NCI-H748 treated with DMSO at 0.1 percent for 48 hours (cell line): ENCODE data around the gene ETFDH.
"Not testable (repeated sequence)": the region's sequence is repeated elsewhere in the genome, so short reads cannot be mapped to it uniquely, and the experiment has no call there.

Source experiments
- DNase-seq: peaks from one replicate; lab custom pipeline; 2025; lab: John Stamatoyannopoulos, UW

The ETFDH gene

GRCh38 chr4:158671915-158672806 is at the start of gene ETFDH:
ETFDH (plus strand) TSS chr4:158672296; CDS start chr4:158672457, 161 bp downstream.
- peak; percentile 99 for DNase-seq

DNA sequence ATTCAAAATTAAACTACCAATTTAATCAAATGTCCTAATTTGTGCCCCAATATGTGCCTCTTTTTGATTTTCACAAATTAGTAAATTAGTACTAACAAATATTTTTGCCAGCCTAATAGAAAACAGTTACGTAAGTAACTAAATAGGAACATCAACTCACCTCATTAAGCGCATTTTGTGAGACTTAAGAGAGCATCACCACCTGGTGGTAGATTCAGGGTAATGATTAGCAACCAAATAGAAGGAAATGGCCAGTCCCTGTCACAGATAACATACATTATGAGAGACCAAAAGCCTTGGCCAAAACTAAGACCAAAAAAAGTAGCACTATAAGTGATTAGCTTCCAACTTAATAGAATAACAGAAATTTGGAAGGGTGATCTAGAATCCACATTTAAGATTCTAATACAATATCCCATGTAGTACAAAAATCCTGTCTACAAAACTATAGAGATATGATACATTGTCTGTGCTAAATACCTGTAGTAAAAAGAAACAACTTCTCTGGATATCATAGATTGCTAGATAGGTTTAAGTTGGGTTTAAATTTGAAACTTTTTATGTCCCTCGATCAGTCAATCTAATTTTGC is 47.1 kb upstream of the ETFDH start:
- peak; percentile 19 for DNase-seq

DNA sequence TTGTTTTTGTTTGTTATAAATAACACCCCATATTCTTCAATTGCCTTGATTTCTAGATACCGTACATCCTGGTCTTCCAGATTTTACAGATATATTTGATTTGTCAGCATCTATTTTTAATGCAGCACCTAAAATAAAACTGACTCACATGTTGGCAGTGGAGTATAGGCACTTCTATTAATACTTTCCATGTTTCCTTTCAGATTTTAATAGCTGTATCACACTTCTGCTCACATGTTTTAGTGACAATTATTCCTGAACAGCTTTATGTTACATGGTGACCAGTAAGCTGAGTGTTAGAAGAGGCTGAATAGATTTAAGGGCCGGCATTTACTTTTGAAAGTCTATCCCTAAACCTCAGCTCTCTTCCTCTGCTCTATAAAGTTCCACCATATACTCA is 46.6 kb upstream of the ETFDH start:
- no peak for DNase-seq

DNA sequence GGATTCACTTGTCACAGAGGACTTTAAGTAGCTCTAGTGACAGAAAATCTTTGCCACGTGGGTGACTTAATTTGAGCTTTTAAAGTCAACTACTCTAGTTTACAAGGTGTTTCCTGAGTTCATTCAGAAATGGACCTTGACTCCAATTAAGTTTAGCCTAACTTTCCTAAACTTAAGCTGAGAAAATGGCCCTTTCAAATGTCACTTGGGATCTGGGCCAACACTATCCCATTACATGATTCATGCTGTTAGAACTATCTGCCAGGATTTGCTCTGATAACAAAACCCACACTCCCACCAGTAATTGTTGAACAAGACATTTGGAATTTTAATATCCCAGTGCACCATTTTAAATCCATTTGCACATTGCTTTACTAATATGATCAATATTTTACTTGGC is 41.2 kb upstream of the ETFDH start:
- DNase-seq: no peak

GRCh38 chr4:158636619-158637018 is 35.5 kb upstream of the ETFDH start:
- no peak for DNase-seq

DNA sequence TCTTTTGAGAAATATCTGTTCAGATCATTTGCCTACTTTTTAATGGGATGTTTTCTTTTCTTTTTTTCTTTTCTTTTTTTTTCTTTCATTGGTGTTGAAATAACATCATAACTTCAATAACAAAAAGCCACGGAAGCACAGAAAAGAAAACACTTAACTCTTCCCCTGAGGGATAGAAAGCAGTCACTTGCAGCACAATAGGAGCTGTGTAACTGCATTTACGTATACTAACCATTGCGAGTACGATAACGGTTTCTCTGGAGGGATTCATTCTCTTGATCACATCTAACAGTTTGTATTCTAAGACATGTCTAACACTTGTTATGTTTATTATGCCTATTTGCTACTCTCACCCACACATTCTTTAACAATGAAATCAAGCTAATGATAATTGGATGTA is 27.7 kb upstream of the ETFDH start:
- DNase-seq: no peak

GRCh38 chr4:158644760-158645159 is 27.3 kb upstream of the ETFDH start:
- DNase-seq: no peak

DNA sequence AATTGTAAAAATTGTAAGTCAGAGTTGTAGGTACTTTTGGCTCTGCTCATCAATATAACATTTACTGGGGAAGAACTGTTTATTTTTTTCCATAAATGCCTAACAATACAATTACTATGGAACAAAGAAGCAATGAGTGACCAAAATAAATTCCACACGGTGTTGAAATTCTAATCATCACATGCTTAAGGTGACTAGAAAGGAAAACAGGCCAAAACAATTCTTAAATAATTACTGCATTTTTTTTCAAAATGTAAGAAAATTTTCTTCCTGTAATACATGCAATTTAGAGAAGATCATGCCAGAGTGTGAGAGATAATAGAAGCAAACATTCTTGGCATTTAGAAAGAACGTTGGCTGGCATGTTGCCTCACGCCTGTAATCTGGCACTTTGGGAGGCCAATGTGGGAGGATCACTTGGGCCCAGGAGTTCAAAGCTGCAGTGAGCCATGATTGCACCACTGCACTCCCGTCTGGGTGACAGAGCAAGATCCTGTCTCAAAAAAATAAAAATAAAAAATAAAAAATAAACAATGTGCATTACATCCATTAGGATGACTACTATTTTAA is 22.9 kb upstream of the ETFDH start:
- DNase-seq: no peak

- DNase-seq: no peak
These were observed 19.2 kb upstream of the ETFDH start for GRCh38 chr4:158652920-158653319.

DNA sequence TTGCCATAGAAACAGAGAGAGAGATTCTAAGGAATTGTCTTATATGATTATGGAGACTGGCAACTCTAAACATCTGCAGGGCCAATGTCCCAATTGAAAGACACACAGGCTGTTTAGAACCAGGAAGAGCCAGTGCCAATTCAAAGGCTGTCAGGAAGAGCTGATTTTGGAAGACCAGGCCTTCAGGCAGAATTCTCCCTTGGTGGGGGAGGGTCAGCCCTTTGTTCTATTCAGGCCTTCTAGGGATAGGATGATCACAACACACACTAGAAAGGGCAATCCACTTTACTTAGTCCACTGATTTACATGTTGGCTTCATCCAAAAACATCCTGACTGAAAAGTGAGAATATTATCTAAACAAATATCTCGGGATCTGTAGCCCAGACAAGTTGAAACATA is 15.7 kb upstream of the ETFDH start:
- DNase-seq: no peak

DNA sequence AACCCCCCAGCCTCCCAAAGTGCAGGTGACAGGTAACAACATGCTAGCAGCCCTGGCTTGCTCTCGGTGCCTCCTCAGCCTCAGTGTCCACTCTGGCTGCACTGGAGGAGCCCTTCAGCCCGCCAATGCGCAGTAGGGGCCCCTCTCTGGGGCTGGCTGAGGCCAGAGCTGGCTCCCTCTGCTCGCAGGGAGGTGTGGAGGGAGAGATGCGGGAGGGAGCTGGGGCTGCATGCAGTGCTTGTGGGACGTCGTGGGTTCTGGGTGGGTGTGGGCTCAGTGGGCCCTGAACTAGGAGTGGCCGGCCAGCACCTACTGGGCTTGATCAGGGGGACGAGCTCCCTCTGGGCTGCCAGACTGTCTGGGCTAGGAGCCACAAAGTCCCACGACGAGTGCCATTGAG is 14.8 kb upstream of the ETFDH start:
- no peak for DNase-seq

DNA sequence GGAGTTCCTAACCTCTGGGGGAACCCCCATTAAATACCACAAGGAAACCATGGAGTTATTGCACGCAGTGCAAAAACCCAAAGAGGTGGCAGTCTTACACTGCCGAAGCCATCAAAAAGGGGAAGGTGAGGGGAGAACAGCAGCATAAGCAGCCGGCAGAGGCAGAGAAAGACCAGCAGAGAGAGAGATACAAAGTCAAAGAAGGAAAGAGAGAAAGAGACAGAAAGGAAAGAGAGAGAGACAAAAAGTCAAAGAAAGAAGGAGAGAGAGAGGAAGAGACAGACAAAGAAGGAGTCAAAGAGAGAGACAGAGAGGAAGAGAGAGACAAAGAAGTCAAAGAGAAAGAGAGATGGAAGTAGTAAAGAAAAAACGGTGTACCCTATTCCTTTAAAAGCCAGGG is 8.8 kb upstream of the ETFDH start:
- not testable (repeated sequence) for DNase-seq

DNA sequence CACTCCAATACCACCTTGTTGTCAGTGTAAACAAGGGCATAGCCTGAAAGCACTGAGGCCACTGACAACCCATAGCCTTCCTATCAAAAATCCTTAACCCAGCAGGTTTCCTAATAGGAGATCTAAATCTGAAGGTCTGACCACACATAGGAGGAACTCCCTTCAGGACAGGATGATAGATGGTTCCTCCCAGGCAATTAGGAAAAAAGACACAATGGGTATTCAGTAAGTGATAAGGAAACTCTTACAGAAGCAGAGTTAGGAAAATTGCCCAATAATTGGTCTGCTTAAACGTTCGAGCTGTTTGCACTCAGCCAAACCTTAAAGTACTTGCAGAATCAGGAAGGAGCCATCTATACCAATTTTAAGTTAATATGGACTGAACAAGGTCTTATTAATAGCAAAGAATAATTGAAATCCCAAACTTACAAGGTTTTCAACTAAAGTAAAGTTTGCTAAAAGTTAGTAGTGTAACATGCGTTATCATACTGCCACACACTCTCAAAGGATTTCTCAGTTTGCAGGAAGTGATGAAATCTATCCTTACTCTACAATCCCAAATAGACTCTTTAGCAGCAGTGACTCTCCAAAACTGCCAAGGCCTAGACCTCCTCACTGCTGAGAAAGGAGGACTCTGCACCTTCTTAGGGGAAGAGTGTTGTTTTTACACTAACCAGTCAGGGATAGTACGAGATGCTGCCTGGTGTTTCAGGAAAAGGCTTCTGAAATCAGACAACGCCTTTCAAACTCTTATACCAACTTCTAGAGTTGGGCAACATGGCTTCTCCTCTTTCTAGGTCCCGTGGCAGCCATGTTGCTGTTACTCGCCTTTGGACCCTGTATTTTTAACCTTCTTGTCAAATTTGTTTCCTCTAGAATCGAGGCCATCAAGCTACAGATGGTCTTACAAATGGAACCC is 8.1 kb upstream of the ETFDH start:
- DNase-seq: not testable (repeated sequence)

DNA sequence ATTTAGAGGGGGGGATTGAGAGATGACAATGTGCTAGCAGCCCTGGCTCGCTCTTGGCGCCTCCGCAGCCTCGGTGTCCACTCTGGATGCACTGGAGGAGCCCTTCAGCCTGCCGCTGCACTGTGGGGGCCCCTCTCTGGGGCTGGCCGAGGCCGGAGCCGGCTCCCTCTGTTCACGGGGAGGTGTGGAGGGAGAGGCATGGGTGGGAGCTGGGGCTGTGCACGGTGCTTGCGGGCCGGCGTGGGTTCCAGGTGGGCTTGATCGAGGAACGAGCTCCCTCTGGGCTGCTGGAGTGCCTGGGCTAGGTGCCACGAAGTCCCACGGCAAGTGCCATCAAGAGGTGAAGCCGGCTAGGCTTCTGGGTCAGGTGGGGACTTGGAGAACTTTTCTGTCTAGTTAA is 7.3 kb upstream of the ETFDH start:
- no peak for DNase-seq

DNA sequence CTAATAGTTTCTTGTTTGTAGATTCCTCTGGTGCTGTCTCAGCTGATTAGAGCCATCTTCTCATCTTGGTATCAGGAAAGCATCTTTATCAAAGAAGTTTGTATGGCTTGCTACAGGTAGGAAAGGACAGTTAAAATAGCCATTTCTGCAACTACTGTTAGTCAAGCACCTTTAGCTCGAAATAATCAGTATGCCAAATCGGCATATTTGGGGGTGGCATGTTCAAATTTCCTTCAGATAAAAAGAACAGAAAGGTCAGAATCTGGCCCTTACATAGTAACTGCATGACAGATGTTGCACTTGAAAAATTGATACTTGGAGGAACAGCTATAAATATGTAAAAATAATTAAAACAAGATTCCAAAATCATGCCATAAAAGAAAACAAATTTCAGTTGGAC is 5.2 kb upstream of the ETFDH start:
- no peak for DNase-seq

DNA sequence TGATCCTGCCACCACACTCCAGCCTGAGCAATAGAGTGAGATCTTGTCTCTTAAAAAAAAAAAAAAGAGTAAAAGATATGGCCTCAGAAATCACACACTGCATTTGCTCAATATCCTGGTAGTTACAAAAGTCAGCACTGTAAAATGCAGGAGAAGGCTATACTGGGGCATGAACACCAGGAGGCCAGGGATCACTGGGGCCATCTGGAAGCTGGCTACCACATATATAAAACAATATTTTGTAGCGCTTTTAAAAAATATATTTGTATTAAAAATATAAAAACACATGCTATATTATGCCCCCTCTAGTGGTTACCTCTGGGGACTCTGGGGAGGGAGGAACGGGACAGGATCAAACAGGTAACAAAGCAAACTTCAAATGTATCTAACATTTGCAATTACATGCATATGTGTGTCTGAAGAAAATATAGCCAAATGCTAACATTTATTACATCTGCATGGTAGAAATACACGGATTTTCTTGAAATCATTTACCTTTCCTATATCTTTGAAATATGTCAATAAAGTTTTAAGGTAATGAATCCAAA is 4.4 kb upstream of the ETFDH start:
- no peak for DNase-seq

GRCh38 chr4:158669310-158669709 is 2.8 kb upstream of the ETFDH start:
- no peak for DNase-seq

GRCh38 chr4:158670975-158671664 is 976 bp upstream of the ETFDH start:
- peak; percentile 34 for DNase-seq

DNA sequence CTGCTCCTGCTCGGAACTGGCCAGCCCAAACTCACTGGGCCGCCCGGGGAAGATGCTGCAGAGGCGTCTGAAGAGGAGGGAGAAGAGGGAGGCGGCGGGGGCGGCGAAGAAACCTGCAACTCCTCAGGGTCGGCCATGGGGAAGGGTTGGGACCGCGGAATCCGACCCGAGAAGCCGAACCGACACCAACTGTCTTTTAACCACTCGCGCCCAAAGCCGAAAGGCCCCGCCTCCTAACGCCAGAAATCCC is 506 bp upstream of the ETFDH start, which contains the start of gene C4orf46:
C4orf46 (minus strand) TSS at position 223 of the 250 bp plus-strand sequence; CDS start at position 137, 86 bp downstream.
- no peak for DNase-seq

DNA sequence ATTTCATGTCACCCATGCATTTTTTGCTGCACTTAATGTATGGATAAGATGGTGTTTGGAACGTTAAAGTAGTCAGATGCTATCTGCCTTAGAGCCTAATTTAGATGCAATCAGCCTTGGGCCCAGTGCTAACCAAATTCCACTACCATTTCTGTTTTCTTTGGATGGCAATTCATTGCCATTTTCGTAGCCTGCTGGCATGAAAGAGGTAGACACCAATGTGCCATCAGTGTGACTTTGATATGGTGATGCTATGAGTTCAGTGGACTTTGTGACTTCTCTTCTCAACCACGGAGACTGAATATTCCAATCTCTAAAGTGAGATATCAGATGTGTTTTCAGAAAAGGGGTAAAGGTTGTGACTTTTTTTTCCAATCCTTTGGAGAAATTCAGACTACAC is 1.5 kb downstream of the ETFDH start:
- no peak for DNase-seq

GRCh38 chr4:158676076-158676475 is 4.0 kb downstream of the ETFDH start:
- DNase-seq: no peak
